ENCODE measurements around the gene METTL14. TPM values are rescaled to one million over a fixed set of nuclear protein-coding genes. Genes with fewer than 3 reads are reported as not detected.

Gene METTL14
- total RNA-seq, 1 experiment from 2014 or later, result 22.4 TPM

DNA sequence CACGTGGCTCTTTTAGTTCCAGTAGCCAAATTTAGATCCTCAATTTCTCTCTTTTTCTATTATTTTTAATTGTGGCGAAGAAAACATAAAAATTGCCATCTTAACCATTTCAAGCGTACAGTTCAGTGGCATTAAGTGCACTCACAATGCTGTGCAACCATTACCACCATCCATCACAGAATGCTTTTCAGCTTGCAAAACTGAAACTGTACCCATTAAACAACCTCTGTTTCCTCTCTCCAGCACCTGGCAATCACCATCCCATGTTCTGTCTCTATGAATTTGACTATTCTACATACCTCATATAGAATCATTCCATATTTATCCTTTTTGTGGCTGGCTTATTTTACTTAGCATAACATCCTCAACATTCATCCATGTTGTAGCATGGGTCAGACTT, 74.9 kb downstream of the METTL14 start:
- ATAC-seq, result no peak
- H3K4me1 ChIP-seq (ENCODE audit: control insufficient read depth, insufficient read depth, low read length), result no peaks in the 10 kb centered on the region
- H3K9me3 ChIP-seq (ENCODE audit: control insufficient read depth, insufficient read depth, low read depth, low read length), result no peaks in the 10 kb centered on the region
- H3K27me3 ChIP-seq (ENCODE audit: control insufficient read depth, insufficient read depth, low read length), result no peaks in the 10 kb centered on the region
- ChIA-PET CTCF (no interaction called here), POLR2A (no interaction called here)
- H3K36me3 ChIP-seq (ENCODE audit: control insufficient read depth, insufficient read depth, low read length), result peaks cover 3% of the 10 kb centered on the region; the same call in 1 of the 2 replicates
- intact Hi-C loops (cut with micrococcal nuclease; ENCODE audit: unreplicated experiment) (no loop called here), in situ Hi-C loops (cut with HindIII; ENCODE audit: low pct_unique_long_range_greater_than_20kb, low sequenced_read_pairs) (no loop called here)
- no peak overlapping the region for H3K27ac ChIP-seq (ENCODE audit: low read length)
- no peak overlapping the region for H3K4me3 ChIP-seq (ENCODE audit: low read depth in 2 of 2, low read length in 2 of 2)
- DNase-seq (ENCODE audit: low read depth, low spot score), result no peak
- TF ChIP-seq POLR2AphosphoS5 (IDR thresholded peaks at IDR 0.05; ENCODE audit: low read depth, low read length), result no peak
- BruUV-seq (replicated peaks), result no TSS peak

DNA sequence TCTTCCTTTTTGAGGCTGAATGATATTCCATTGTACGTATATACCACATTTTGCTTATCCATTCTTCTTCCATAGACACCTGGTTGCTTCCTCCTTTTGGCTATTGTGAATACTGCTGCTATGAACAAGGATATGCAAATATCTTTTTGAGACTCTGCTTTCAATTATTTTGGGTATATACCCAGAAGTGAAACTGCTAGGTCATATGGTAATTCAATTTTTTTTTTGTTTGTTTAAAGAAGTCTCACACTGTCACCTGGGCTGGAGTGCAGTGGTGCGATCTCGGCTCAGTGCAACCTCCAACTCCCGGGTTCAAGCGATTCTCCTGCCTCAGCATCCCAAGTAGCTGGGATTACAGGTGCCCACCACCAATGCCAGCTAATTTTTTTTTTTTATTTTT, 75.3 kb downstream of the METTL14 start:
- in situ Hi-C loops (cut with HindIII; ENCODE audit: low pct_unique_long_range_greater_than_20kb, low sequenced_read_pairs), result no loop called here
- H3K36me3 ChIP-seq (ENCODE audit: control insufficient read depth, insufficient read depth, low read length), result peaks cover 3% of the 10 kb centered on the region; the same call in 1 of the 2 replicates

More for the DNA sequence above, 75.3 kb downstream of the METTL14 start:
- no TSS peak for BruUV-seq (replicated peaks)
- ChIA-PET POLR2A (no interaction called here), CTCF (no interaction called here)
- DNase-seq (ENCODE audit: low read depth, low spot score), result no peak
- intact Hi-C loops (cut with micrococcal nuclease; ENCODE audit: unreplicated experiment), result no loop called here
- no peaks in the 10 kb centered on the region for H3K9me3 ChIP-seq (ENCODE audit: control insufficient read depth, insufficient read depth, low read depth, low read length)
- H3K4me1 ChIP-seq (ENCODE audit: control insufficient read depth, insufficient read depth, low read length), result no peaks in the 10 kb centered on the region
- ATAC-seq, result no peak
- H3K27me3 ChIP-seq (ENCODE audit: control insufficient read depth, insufficient read depth, low read length), result no peaks in the 10 kb centered on the region
- H3K4me3 ChIP-seq (ENCODE audit: low read depth in 2 of 2, low read length in 2 of 2), result no peak overlapping the region
- no peak overlapping the region for H3K27ac ChIP-seq (ENCODE audit: low read length)
- TF ChIP-seq POLR2AphosphoS5 (IDR thresholded peaks at IDR 0.05; ENCODE audit: low read depth, low read length) (no peak), CTCF (IDR thresholded peaks at IDR 0.05) (no peak), TCF7L2 (IDR thresholded peaks at IDR 0.05; ENCODE audit: low read depth, low read length) (no peak), SIN3A (IDR thresholded peaks at IDR 0.05; ENCODE audit: borderline replicate concordance, insufficient read depth, low read depth, low read length) (no peak), REST (IDR thresholded peaks at IDR 0.05; ENCODE audit: insufficient read depth in 1 of 2, low read depth in 2 of 2, low read length in 1 of 2) (no peak)

Measured in Panc1 (cell line).